ENCODE data around the gene CNTN5.

Gene CNTN5

GRCh38 chr11:99973993-99974392, 953.2 kb downstream of the CNTN5 start:
- no peak for DNase-seq (ENCODE audit: extremely low spot score)
- POLR2A ChIA-PET, result no interaction called here
- no peak for TF ChIP-seq CTCF (IDR thresholded peaks at IDR 0.05; ENCODE audit: control extremely low read depth, extremely low read depth, low read depth, missing control alignments)
- CTCF ChIA-PET, result no interaction called here

- CTCF ChIA-PET, result interaction anchor here (1.4 kb wide), 1 partner anchor 12 kb away, joined by 3 read pairs; no protein-coding TSS in a partner anchor
- DNase-seq (ENCODE audit: extremely low spot score), result no peak
- POLR2A ChIA-PET, result no interaction called here
- TF ChIP-seq CTCF (IDR thresholded peaks at IDR 0.05; ENCODE audit: control extremely low read depth, extremely low read depth, low read depth, missing control alignments), result no peak
These were observed 958.3 kb downstream of the CNTN5 start for GRCh38 chr11:99979042-99979441.

GRCh38 chr11:99987821-99988470, 967.2 kb downstream of the CNTN5 start:
- TF ChIP-seq CTCF (IDR thresholded peaks at IDR 0.05; ENCODE audit: control extremely low read depth, extremely low read depth, low read depth, missing control alignments), result no peak
- CTCF ChIA-PET, result no interaction called here
- POLR2A ChIA-PET, result no interaction called here
- no peak for DNase-seq (ENCODE audit: extremely low spot score)

GRCh38 chr11:99988471-99988837, 967.7 kb downstream of the CNTN5 start:
- DNase-seq (ENCODE audit: extremely low spot score), result no peak
- ChIA-PET POLR2A (no interaction called here), CTCF (no interaction called here)
- TF ChIP-seq CTCF (IDR thresholded peaks at IDR 0.05; ENCODE audit: control extremely low read depth, extremely low read depth, low read depth, missing control alignments), result no peak

- no peak for TF ChIP-seq CTCF (IDR thresholded peaks at IDR 0.05; ENCODE audit: control extremely low read depth, extremely low read depth, low read depth, missing control alignments)
- no peak for DNase-seq (ENCODE audit: extremely low spot score)
- ChIA-PET POLR2A (no interaction called here), CTCF (no interaction called here)
These were observed 983.2 kb downstream of the CNTN5 start for GRCh38 chr11:100003985-100004384.

- POLR2A ChIA-PET, result no interaction called here
- no peak for TF ChIP-seq CTCF (IDR thresholded peaks at IDR 0.05; ENCODE audit: control extremely low read depth, extremely low read depth, low read depth, missing control alignments)
- CTCF ChIA-PET, result no interaction called here
- no peak for DNase-seq (ENCODE audit: extremely low spot score)
These were observed 983.8 kb downstream of the CNTN5 start for GRCh38 chr11:100004541-100004940.
